ENCODE results near the gene TFF3.

TFF3 gene

GRCh38 chr21:42317341-42317741, 2.1 kb upstream of the TFF3 start:
- H3K4me1 ChIP-seq (ENCODE audit: control insufficient read depth, insufficient read depth, low read length), result no peaks in the 10 kb centered on the region
- DNase-seq (ENCODE audit: low read depth), result no peak
- H3K9me3 ChIP-seq (ENCODE audit: control insufficient read depth, low read length), result no peaks in the 10 kb centered on the region
- no peaks in the 10 kb centered on the region for H3K36me3 ChIP-seq (ENCODE audit: control insufficient read depth, insufficient read depth, low read length, severe bottlenecking)
- no peak overlapping the region for H3K4me3 ChIP-seq (ENCODE audit: low read length)
- no peak overlapping the region for H3K9ac ChIP-seq (ENCODE audit: low read length)
- H3K27me3 ChIP-seq (replicated peaks; ENCODE audit: control insufficient read depth, insufficient read depth, low read length), result peaks cover 47% of the 10 kb centered on the region

GRCh38 chr21:42316891-42317290, 1.7 kb upstream of the TFF3 start:
- no peak overlapping the region for H3K4me3 ChIP-seq (ENCODE audit: low read length)
- no peaks in the 10 kb centered on the region for H3K9me3 ChIP-seq (ENCODE audit: control insufficient read depth, low read length)
- peaks cover 47% of the 10 kb centered on the region for H3K27me3 ChIP-seq (replicated peaks; ENCODE audit: control insufficient read depth, insufficient read depth, low read length)
- no peaks in the 10 kb centered on the region for H3K36me3 ChIP-seq (ENCODE audit: control insufficient read depth, insufficient read depth, low read length, severe bottlenecking)
- no peaks in the 10 kb centered on the region for H3K4me1 ChIP-seq (ENCODE audit: control insufficient read depth, insufficient read depth, low read length)
- no peak for DNase-seq (ENCODE audit: low read depth)
- H3K9ac ChIP-seq (ENCODE audit: low read length), result no peak overlapping the region

DNA sequence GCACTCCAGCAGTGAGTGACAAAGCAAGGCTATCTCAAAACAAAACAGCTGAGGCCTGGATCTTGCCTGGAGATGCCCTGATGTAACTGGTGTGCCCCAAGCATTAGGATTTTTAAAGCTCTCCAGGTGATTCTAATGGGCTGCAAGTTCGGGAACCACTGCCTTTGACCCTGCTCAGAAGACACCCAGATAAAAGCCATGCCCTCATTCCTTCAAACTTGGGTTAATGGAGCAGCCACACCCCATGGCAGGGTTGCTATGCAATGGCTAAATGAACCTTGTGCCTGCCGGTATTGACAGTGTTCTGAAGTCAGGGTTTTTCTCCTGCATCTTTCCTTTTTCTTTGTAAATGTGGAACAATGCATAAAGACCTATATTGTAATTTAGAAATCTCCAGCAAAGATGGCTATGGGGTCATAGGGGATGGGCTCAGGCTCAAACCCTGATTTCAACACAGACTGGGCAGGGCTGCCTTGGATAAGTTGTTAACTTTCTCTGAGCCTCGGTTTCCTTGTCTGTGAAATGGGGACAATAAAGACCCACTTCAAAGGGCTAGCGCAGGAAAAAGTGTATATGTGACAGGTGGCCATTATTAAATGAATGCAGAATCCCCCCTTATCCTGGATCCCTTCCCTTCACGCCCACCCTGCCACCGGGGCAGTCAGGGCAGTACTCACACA, 453 bp downstream of the TFF3 start:
- no peak for DNase-seq (ENCODE audit: low read depth)
- peaks cover 54% of the 10 kb centered on the region for H3K27me3 ChIP-seq (replicated peaks; ENCODE audit: control insufficient read depth, insufficient read depth, low read length)
- H3K9ac ChIP-seq (ENCODE audit: low read length), result no peak overlapping the region
- no peak overlapping the region for H3K4me3 ChIP-seq (ENCODE audit: low read length)
- H3K9me3 ChIP-seq (ENCODE audit: control insufficient read depth, low read length), result no peaks in the 10 kb centered on the region
- H3K36me3 ChIP-seq (ENCODE audit: control insufficient read depth, insufficient read depth, low read length, severe bottlenecking), result no peaks in the 10 kb centered on the region
- H3K4me1 ChIP-seq (ENCODE audit: control insufficient read depth, insufficient read depth, low read length), result no peaks in the 10 kb centered on the region

DNA sequence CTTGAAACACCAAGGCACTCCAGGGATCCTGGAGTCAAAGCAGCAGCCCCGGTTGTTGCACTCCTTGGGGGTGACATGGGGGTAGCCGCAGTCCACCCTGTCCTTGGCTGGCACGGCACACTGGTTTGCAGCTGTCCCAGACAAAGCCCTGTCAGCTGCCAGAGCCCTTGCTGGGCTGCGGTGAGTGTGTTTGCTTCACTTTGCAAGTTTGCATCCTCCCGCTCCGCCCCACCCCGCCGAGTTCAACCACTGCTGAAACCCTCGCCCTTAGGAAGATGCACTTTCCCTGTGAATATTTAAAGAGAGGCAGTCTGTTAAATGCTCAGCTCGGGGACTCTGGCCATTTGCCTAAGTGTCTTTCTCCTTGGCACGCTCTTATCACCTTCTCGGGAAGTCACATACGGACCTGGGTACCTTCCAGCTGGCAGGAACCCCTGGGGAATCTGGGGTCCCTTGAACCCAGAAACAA, 1.7 kb downstream of the TFF3 start:
- Histone ChIP-seq H3K9me3 (ENCODE audit: control insufficient read depth, low read length) (no peaks in the 10 kb centered on the region), H3K4me1 (ENCODE audit: control insufficient read depth, insufficient read depth, low read length) (no peaks in the 10 kb centered on the region), H3K27me3 (replicated peaks; ENCODE audit: control insufficient read depth, insufficient read depth, low read length) (peaks cover 60% of the 10 kb centered on the region), H3K9ac (ENCODE audit: low read length) (no peak overlapping the region), H3K36me3 (ENCODE audit: control insufficient read depth, insufficient read depth, low read length, severe bottlenecking) (no peaks in the 10 kb centered on the region), H3K4me3 (ENCODE audit: low read length) (no peak overlapping the region)
- no peak for DNase-seq (ENCODE audit: low read depth)

- no peak for DNase-seq (ENCODE audit: low read depth)
- H3K27me3 ChIP-seq (replicated peaks; ENCODE audit: control insufficient read depth, insufficient read depth, low read length), result peaks cover 62% of the 10 kb centered on the region
Measured at GRCh38 chr21:42312626-42313104, 2.5 kb downstream of the TFF3 start.

DNA sequence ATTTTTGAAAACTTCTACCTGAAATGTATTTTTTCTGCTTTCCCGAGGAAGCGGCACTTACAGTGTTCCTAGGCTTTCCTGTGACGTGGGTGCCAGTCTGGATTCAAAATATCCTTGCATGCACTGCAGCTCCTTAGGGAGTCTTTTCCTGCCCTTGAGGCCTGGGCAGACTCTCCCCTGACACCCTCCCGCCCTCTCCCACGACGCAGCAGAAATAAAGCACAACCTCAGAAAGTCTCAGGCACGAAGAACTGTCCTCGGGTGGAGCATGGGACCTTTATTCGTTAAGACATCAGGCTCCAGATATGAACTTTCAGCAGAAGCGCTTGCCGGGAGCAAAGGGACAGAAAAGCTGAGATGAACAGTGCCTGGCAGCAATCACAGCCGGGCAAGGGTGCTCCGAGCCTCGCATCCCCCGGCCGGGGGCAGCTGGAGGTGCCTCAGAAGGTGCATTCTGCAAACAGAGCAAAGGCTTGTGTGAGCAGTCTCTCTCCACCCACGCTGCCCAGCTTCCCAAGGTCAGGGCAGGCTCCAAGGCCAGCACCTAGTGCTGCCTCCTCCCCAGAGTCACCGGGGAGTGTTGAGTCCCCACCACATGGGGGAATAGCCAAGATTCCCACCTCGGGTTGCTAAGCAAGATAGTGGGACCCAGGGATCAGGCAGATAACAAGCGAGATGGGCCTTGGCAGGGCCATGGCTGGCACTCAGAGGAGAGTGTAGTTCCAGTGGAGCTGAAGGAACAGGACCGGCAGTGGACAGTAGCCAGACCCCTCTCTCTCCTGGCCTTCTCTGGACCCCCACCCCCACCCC, 3.2 kb downstream of the TFF3 start:
- H3K9me3 ChIP-seq (ENCODE audit: control insufficient read depth, low read length), result no peaks in the 10 kb centered on the region
- H3K4me3 ChIP-seq (ENCODE audit: low read length), result no peak overlapping the region
- no peaks in the 10 kb centered on the region for H3K36me3 ChIP-seq (ENCODE audit: control insufficient read depth, insufficient read depth, low read length, severe bottlenecking)
- peaks cover 61% of the 10 kb centered on the region for H3K27me3 ChIP-seq (replicated peaks; ENCODE audit: control insufficient read depth, insufficient read depth, low read length)
- H3K4me1 ChIP-seq (ENCODE audit: control insufficient read depth, insufficient read depth, low read length), result no peaks in the 10 kb centered on the region
- no peak overlapping the region for H3K9ac ChIP-seq (ENCODE audit: low read length)
- DNase-seq (ENCODE audit: low read depth), result no peak

More at GRCh38 chr21:42312626-42313104, 2.5 kb downstream of the TFF3 start:
- H3K9me3 ChIP-seq (ENCODE audit: control insufficient read depth, low read length), result no peaks in the 10 kb centered on the region
- H3K4me3 ChIP-seq (ENCODE audit: low read length), result no peak overlapping the region
- H3K36me3 ChIP-seq (ENCODE audit: control insufficient read depth, insufficient read depth, low read length, severe bottlenecking), result no peaks in the 10 kb centered on the region
- H3K4me1 ChIP-seq (ENCODE audit: control insufficient read depth, insufficient read depth, low read length), result no peaks in the 10 kb centered on the region
- no peak overlapping the region for H3K9ac ChIP-seq (ENCODE audit: low read length)

GRCh38 chr21:42311160-42311559, 4.0 kb downstream of the TFF3 start:
- H3K4me1 ChIP-seq (ENCODE audit: control insufficient read depth, insufficient read depth, low read length), result no peaks in the 10 kb centered on the region
- H3K9ac ChIP-seq (ENCODE audit: low read length), result no peak overlapping the region
- H3K9me3 ChIP-seq (ENCODE audit: control insufficient read depth, low read length), result no peaks in the 10 kb centered on the region
- no peak for DNase-seq (ENCODE audit: low read depth)
- peaks cover 60% of the 10 kb centered on the region for H3K27me3 ChIP-seq (replicated peaks; ENCODE audit: control insufficient read depth, insufficient read depth, low read length)
- H3K36me3 ChIP-seq (ENCODE audit: control insufficient read depth, insufficient read depth, low read length, severe bottlenecking), result no peaks in the 10 kb centered on the region
- no peak overlapping the region for H3K4me3 ChIP-seq (ENCODE audit: low read length)

DNA sequence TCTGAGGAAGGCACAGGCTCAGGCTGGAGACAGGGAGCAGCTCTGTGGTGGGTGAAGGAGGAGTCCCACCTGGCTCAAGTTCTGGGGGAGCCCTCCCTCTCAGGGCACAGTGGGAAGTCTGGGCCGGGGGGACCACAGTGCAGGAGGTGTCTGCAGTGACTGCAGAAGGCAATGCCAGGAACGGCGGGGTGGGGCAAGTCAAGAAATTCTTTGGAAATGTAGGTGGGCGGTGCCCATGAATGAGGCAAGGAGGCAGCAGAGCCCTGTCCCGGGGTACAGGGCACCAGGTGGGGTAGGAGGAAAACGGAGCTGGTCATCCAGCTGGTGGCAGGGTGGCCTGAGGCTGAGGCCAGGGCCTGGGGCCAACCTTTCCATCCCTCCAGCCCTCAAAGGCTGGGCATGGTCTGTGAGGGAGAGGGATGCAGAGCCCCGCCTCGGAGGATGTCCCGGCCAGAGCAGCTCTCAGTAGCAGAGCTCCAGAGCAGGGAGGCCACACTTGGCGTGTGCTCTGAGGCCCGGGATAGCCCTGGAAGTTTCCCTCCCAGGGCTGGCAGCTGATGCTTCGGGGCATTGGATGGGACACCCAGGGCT, 4.7 kb downstream of the TFF3 start:
- no peak for DNase-seq (ENCODE audit: low read depth)

DNA sequence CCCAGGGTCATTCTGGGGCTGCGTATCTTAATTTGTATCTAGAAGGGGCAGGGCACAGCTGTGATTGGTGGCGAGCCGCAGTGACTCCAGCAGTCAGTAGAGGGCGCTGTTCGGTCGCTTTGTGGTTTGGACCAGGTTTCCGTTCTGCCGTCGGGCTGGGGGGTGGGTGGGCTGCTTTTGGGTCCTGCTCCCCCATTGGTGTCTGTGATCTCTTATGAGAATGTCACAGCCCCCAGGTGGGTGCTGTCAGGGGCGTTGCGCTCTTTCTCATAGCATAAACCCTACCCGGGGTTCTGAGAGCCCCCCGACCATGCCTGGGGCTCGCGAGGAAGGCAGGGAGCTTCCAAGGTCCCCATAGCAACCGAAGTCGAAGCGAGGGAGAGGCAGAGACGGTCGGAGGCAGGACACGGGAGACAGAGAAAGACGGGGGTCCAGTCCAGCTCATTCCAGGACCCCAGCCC, 5.4 kb downstream of the TFF3 start:
- Histone ChIP-seq H3K9ac (ENCODE audit: low read length) (no peak overlapping the region), H3K27me3 (replicated peaks; ENCODE audit: control insufficient read depth, insufficient read depth, low read length) (peaks cover 63% of the 10 kb centered on the region), H3K9me3 (ENCODE audit: control insufficient read depth, low read length) (no peaks in the 10 kb centered on the region), H3K36me3 (ENCODE audit: control insufficient read depth, insufficient read depth, low read length, severe bottlenecking) (no peaks in the 10 kb centered on the region), H3K4me1 (ENCODE audit: control insufficient read depth, insufficient read depth, low read length) (no peaks in the 10 kb centered on the region), H3K4me3 (ENCODE audit: low read length) (no peak overlapping the region)
- peak; percentile 48 for DNase-seq (ENCODE audit: low read depth)

More for the DNA sequence above, 4.7 kb downstream of the TFF3 start:
- H3K4me3 ChIP-seq (ENCODE audit: low read length), result no peak overlapping the region
- no peaks in the 10 kb centered on the region for H3K4me1 ChIP-seq (ENCODE audit: control insufficient read depth, insufficient read depth, low read length)
- H3K9me3 ChIP-seq (ENCODE audit: control insufficient read depth, low read length), result no peaks in the 10 kb centered on the region
- peaks cover 65% of the 10 kb centered on the region for H3K27me3 ChIP-seq (replicated peaks; ENCODE audit: control insufficient read depth, insufficient read depth, low read length)
- no peak overlapping the region for H3K9ac ChIP-seq (ENCODE audit: low read length)
- H3K36me3 ChIP-seq (ENCODE audit: control insufficient read depth, insufficient read depth, low read length, severe bottlenecking), result no peaks in the 10 kb centered on the region

- H3K9ac ChIP-seq (ENCODE audit: low read length), result no peak overlapping the region
- no peak overlapping the region for H3K4me3 ChIP-seq (ENCODE audit: low read length)
- no peak for DNase-seq (ENCODE audit: low read depth)
- no peaks in the 10 kb centered on the region for H3K4me1 ChIP-seq (ENCODE audit: control insufficient read depth, insufficient read depth, low read length)
- peaks cover 63% of the 10 kb centered on the region for H3K27me3 ChIP-seq (replicated peaks; ENCODE audit: control insufficient read depth, insufficient read depth, low read length)
- H3K9me3 ChIP-seq (ENCODE audit: control insufficient read depth, low read length), result no peaks in the 10 kb centered on the region
- H3K36me3 ChIP-seq (ENCODE audit: control insufficient read depth, insufficient read depth, low read length, severe bottlenecking), result no peaks in the 10 kb centered on the region
Measured at GRCh38 chr21:42308914-42309752, 6.1 kb downstream of the TFF3 start.
